SK-N-SH (cell line): ENCODE data around the gene CTAG2.

Source experiments
- CTCF ChIP-seq: fragments of 200-600 bp; sonication (generic); IDR thresholded peaks from 2 replicates; pipeline ENCODE4 v1.6.1; 2017; ENCODE audit warnings: antibody characterized with exemption, mild to moderate bottlenecking, moderate library complexity
- EP300 ChIP-seq, 2 experiments: IDR thresholded peaks; 2 replicates each; pipeline versions ENCODE4 v1.4.0 to v1.6.1; 2012; ENCODE audit warnings: borderline replicate concordance in 1 of 2, low read depth in 1 of 2, low read length in 1 of 2
- FOXM1 ChIP-seq: IDR thresholded peaks from 2 replicates; pipeline ENCODE4 v1.4.0; 2012; ENCODE audit warnings: low read depth, mild to moderate bottlenecking
- IRF3 ChIP-seq: fragments of 150-350 bp; IDR thresholded peaks from 2 replicates; pipeline ENCODE4 v1.6.1; 2016; ENCODE audit warnings: mild to moderate bottlenecking, low read depth, low read length
- JUND ChIP-seq: IDR thresholded peaks from 2 replicates; pipeline ENCODE4 v1.4.0; 2012
- NRF1 ChIP-seq: IDR thresholded peaks from 2 replicates; pipeline ENCODE4 v1.6.1; 2012; ENCODE audit warnings: low read depth, mild to moderate bottlenecking, low read length
- RAD21 ChIP-seq: IDR thresholded peaks from 2 replicates; pipeline ENCODE4 v1.6.1; 2012; ENCODE audit warnings: mild to moderate bottlenecking, low read length
- RFX5 ChIP-seq: IDR thresholded peaks from 2 replicates; pipeline ENCODE4 v1.6.1; 2012; ENCODE audit warnings: mild to moderate bottlenecking, improper control_type of control experiment, low read length
- SIN3A ChIP-seq: IDR thresholded peaks from 2 replicates; pipeline ENCODE4 v1.6.1; 2012; ENCODE audit warnings: low read depth, mild to moderate bottlenecking, low read length, moderate library complexity, borderline replicate concordance
- SMC3 ChIP-seq: IDR thresholded peaks from 2 replicates; pipeline ENCODE4 v1.6.1; 2012; ENCODE audit warnings: low read depth, low read length, improper control_type of control experiment
- TCF12 ChIP-seq: IDR thresholded peaks from 2 replicates; pipeline ENCODE4 v1.4.0; 2012

GRCh38 chrX:154696676-154697045, 43.3 kb upstream of the CTAG2 start:
- no peak for TF ChIP-seq NRF1
- TF ChIP-seq RFX5, result no peak
- no peak for TF ChIP-seq JUND
- TF ChIP-seq SMC3, result no peak
- TF ChIP-seq SIN3A, result no peak
- TF ChIP-seq CTCF, result no peak
- no peak for TF ChIP-seq IRF3
- no peak for TF ChIP-seq FOXM1
- TF ChIP-seq TCF12, result no peak
- TF ChIP-seq RAD21, result no peak
- no peak for TF ChIP-seq EP300 (IDR thresholded peaks at IDR 0.05; ENCODE audit: borderline replicate concordance in 1 of 2, low read depth in 1 of 2, low read length in 1 of 2)
